NB4 (cell line): ENCODE measurements around the gene APPL2.

Experiments
- DNase-seq: peaks from one replicate; pipeline ENCODE4 v3.0.0; 2010; ENCODE audit warnings: low read depth
- H3K4me3 ChIP-seq: one replicate; pipeline ENCODE4 v1.5.1; 2011; ENCODE audit warnings: mild to moderate bottlenecking, low read depth, low read length, moderate library complexity
- MYC ChIP-seq: IDR thresholded peaks from 2 replicates; pipeline ENCODE4 v1.6.1; 2011; ENCODE audit warnings: low read depth, low read length
- POLR2A ChIP-seq: IDR thresholded peaks from 2 replicates; pipeline ENCODE4 v1.6.1; 2011; ENCODE audit warnings: mild to moderate bottlenecking; ENCODE audit not compliant: insufficient read length; ENCODE audit errors: extremely low read depth
- TF ChIP-seq, protein P1 (sequence below): IDR thresholded peaks from one replicate; pipeline ENCODE4 v1.5.1; 2012; ENCODE audit warnings: low read depth, low read length
- TF ChIP-seq, protein P2 (sequence below): IDR thresholded peaks from 2 replicates; pipeline ENCODE4 v1.6.1; 2011; ENCODE audit warnings: low read depth, low read length

APPL2 gene

DNA sequence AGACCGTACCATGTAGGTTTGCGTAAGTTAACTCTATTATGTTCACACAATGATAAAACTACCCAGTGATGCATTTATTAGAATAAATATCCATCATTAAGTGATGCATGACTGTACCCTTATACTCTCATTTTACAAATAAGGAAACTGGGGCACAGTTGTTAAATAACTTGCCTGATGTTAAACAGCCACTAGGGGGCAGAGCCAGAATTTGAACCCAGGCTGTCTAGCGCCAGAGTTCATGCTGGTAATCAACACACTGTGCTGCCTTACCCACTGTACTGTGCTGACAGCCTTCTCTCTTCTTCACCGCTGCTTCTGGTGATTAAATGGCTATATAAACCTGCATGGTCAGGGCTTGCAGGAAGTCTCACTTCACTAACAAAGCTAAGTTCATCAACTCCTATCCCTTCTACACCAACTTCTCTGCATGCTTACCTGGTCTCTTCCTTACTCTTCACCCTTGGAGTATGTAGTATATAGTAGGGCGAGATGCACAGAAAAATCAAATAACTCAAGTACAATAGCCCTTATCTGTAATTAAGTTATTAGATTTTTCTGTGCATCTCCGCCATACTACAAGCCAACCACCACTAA lies 43.6 kb upstream of the APPL2 start:
- TF ChIP-seq, protein P1, sequence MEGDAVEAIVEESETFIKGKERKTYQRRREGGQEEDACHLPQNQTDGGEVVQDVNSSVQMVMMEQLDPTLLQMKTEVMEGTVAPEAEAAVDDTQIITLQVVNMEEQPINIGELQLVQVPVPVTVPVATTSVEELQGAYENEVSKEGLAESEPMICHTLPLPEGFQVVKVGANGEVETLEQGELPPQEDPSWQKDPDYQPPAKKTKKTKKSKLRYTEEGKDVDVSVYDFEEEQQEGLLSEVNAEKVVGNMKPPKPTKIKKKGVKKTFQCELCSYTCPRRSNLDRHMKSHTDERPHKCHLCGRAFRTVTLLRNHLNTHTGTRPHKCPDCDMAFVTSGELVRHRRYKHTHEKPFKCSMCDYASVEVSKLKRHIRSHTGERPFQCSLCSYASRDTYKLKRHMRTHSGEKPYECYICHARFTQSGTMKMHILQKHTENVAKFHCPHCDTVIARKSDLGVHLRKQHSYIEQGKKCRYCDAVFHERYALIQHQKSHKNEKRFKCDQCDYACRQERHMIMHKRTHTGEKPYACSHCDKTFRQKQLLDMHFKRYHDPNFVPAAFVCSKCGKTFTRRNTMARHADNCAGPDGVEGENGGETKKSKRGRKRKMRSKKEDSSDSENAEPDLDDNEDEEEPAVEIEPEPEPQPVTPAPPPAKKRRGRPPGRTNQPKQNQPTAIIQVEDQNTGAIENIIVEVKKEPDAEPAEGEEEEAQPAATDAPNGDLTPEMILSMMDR: peak; percentile 85
- TF ChIP-seq, protein P2, sequence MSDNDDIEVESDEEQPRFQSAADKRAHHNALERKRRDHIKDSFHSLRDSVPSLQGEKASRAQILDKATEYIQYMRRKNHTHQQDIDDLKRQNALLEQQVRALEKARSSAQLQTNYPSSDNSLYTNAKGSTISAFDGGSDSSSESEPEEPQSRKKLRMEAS: no peak
- TF ChIP-seq POLR2A (no peak), MYC (0 out of 2 replicates have a peak, but pooled peaks have one; percentile 10)
- peak; percentile 79 for DNase-seq
- H3K4me3 ChIP-seq: no peak overlapping the region

DNA sequence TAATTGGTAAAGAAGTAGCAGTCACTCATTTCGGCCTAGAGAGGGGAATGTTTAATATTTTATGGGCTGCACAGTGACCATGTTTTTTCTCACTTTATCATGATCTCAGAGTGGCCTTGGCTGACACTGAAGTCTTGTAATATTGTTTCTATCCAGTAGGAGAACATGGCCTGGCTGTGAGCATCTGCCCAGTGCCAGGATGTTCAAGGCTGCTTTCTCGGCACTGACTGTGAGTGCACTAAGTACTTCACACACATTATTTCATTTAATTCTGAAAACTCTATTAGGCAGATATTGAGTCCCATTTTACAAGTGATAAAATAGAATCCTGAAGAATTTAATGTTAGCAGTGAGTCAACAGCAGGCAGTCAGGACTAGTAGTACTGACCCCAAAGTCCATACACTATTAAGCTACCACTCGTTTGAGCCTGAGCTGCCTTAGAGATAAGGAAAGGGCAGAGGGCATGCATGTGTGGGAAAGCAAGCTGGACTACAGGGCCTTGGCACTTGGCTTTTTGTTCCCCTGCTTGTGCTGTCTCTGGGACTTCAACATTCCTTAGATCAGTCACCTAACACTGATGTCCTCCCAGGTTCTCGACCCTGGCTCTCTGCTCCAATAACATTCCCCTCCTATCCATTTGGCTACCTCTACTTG lies 42.2 kb upstream of the APPL2 start:
- TF ChIP-seq, protein P2: no peak
- no peak for TF ChIP-seq MYC
- TF ChIP-seq, protein P1: no peak
- no peak for TF ChIP-seq POLR2A
- DNase-seq: peak; percentile 22
- H3K4me3 ChIP-seq: no peak overlapping the region

DNA sequence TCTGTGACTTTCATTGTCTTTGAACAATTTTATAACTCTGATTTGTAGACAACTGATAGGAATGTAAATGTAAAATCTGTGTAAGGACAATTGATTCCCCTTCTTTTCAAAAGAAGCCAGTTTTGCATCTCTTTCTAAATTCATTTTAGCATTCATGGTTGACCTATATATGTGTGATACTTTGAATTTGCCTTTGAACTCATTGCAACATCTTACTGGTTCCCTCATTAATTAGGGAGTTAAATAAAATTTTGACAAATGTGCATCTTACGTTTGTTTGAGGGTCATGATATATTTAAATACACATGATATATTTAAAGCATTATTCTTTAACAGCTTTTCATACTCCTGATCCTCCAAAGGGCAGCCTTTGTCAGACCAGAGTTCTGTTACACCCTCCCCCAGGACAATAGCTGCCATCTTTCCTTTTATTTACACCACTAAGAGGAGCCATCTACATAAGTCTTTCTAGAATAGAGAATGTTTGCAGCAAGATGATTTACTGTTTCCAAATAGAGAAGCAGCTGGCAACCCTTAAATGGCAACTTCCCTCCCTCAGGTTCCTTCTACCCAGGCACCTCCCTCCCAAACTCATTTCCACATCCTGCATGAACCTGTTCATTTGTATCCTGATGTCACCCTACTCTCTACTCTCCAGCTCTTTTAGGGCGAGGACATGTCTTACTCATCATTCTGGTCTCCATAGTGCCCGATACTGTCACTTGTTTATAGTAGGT lies 40.2 kb upstream of the APPL2 start:
- peak; percentile 48 for DNase-seq
- H3K4me3 ChIP-seq: no peak overlapping the region
- TF ChIP-seq POLR2A (no peak), MYC (no peak)

DNA sequence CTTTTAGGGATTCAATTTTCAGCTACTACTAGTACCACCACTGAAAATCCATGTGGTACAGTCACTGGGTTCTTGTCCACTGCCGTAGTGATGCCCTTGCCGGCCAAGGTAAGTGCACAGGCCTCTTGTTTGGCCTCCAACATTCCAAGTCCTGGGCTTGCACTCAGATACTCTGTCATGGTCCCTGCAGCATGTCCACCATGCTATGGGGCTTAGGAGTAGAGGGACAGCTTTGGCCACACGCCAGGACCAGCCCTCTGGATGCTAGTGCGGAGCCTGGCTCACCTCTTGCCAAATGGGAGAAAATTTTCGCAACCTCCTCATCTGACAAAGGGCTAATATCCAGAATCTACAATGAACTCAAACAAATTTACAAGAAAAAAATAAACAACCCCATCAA lies 38.6 kb upstream of the APPL2 start:
- H3K4me3 ChIP-seq: no peak overlapping the region
- DNase-seq: no peak
- TF ChIP-seq MYC: no peak
- TF ChIP-seq POLR2A: no peak
- TF ChIP-seq, protein P2: no peak
- TF ChIP-seq, protein P1: no peak

DNA sequence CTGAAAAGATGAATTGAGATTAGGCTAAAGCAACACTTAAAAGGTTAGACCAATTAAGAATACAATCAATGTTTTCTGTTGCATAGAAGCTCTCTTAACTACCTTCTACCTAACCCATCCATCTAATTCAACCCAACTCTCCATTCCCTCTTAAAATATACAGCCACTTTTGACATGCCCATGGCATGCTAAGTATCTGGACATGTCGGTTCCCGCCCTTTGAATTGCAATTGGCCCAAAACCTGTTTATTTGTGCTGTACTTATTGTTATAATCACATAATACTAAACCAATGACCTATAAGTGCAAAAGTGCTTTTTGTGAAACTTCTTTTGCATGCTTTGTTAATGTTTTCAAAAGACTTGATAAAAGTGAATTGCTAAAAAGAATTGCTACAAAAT lies 37.6 kb upstream of the APPL2 start:
- no peak overlapping the region for H3K4me3 ChIP-seq
- TF ChIP-seq, protein P1: no peak
- TF ChIP-seq MYC (no peak), POLR2A (no peak)
- TF ChIP-seq, protein P2: no peak
- DNase-seq: no peak

DNA sequence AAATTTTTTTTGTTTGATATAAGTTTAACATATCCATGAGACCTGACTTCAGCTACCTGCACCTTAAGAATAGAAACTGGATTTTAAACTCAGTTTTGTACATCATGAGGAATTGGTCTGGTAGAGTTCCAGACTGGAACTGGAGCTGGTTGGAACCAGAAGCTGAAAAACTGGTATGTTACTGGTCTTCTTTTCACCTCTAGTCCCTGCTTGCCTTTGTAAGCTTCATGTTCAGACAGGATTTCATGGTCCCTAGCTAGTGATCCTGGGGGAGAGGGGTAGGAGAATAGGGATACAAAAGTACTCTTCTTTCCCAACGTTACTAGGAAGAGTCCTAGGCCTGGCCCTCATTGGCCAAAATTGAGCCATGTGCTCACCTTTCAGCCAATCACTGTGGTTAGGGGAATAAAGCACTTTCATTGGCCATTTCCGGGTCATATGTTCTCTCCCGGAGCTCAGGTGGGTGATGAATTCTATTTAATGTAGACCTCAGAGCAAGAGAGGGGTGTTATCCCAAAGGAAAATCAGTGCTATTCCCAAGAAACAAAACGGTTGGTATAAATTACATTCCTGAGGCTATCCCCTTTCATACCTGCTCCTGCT lies 36.9 kb upstream of the APPL2 start:
- TF ChIP-seq MYC: no peak
- no peak for TF ChIP-seq POLR2A
- TF ChIP-seq, protein P2: no peak
- TF ChIP-seq, protein P1: no peak
- H3K4me3 ChIP-seq: no peak overlapping the region
- no peak for DNase-seq
